OCI-LY3 (cell line): ENCODE measurements around the gene PRSS50.

Source experiments
- H2AFZ ChIP-seq: fragments of 200-600, 300-600 bp; shearing (Covaris generic); 2 replicates; pipeline ENCODE4 v1.6.0; 2014; ENCODE audit warnings: antibody characterized with exemption, low read depth, low read length
- H3K27ac ChIP-seq: fragments of 200-600, 300-600 bp; sonication (generic); 2 replicates; pipeline ENCODE4 v1.5.1; 2014; ENCODE audit warnings: mild to moderate bottlenecking, low read length, moderate library complexity, mixed read lengths
- H3K27me3 ChIP-seq: fragments of 200-600, 300-600 bp; sonication (generic); 2 replicates; pipeline ENCODE4 v1.6.1; 2014; ENCODE audit warnings: low read depth, low read length, mixed read lengths
- H3K36me3 ChIP-seq: fragments of 200-600, 300-600 bp; sonication (generic); replicated peaks from 2 replicates; pipeline ENCODE3; 2014; ENCODE audit warnings: low read depth, low read length, mixed read lengths
- H3K4me1 ChIP-seq: fragments of 300-600, 200-600 bp; sonication (generic); 2 replicates; pipeline ENCODE4 v1.6.1; 2014; ENCODE audit warnings: low read length, mixed read lengths
- H3K4me2 ChIP-seq: fragments of 200-600, 300-600 bp; sonication (generic); 2 replicates; pipeline ENCODE4 v1.6.1; 2014; ENCODE audit warnings: low read length, mixed read lengths
- H3K4me3 ChIP-seq: fragments of 300-600, 200-600 bp; sonication (generic); 2 replicates; pipeline ENCODE4 v1.5.1; 2014; ENCODE audit warnings: antibody characterized with exemption, mild to moderate bottlenecking, low read length, moderate library complexity
- H3K79me2 ChIP-seq: fragments of 300-600, 200-600 bp; shearing (Covaris generic); 2 replicates; pipeline ENCODE4 v1.6.1; 2014; ENCODE audit warnings: mild to moderate bottlenecking, low read length, mixed read lengths
- H3K9ac ChIP-seq: fragments of 300-600, 200-600 bp; shearing (Covaris generic); 2 replicates; pipeline ENCODE4 v1.6.0; 2014; ENCODE audit warnings: mild to moderate bottlenecking, low read length, moderate library complexity
- H3K9me3 ChIP-seq: fragments of 200-600, 300-600 bp; shearing (Covaris generic); 2 replicates; pipeline ENCODE4 v1.6.1; 2014; ENCODE audit warnings: low read length, mixed read lengths; ENCODE audit not compliant: insufficient read depth
- H4K20me1 ChIP-seq: fragments of 200-600, 300-600 bp; sonication (generic); 2 replicates; pipeline ENCODE4 v1.6.1; 2016; ENCODE audit warnings: low read length, mixed read lengths; ENCODE audit not compliant: insufficient read depth
- CTCF ChIP-seq: fragments of 200-600, 300-600 bp; sonication (generic); IDR thresholded peaks from 2 replicates; pipeline ENCODE4 v1.5.1; 2014; ENCODE audit warnings: antibody characterized with exemption, low read length, low read depth
- EZH2phosphoT487 ChIP-seq: fragments of 200-600 bp; shearing (Covaris generic); IDR thresholded peaks from 2 replicates; pipeline ENCODE4 v1.6.1; 2018; ENCODE audit warnings: antibody characterized with exemption, mixed run types, low read depth

The PRSS50 gene

GRCh38 chr3:46679681-46680080 is 38.0 kb downstream of the PRSS50 start:
- no peak overlapping the region for H3K4me2 ChIP-seq
- no peak overlapping the region for H3K4me3 ChIP-seq
- no peaks in the 10 kb centered on the region for H3K79me2 ChIP-seq
- no peaks in the 10 kb centered on the region for H3K9me3 ChIP-seq
- H3K4me1 ChIP-seq = no peaks in the 10 kb centered on the region
- no peak overlapping the region for H3K27ac ChIP-seq
- H4K20me1 ChIP-seq = peaks cover 3% of the 10 kb centered on the region; the same call in 1 of the 2 replicates
- no peaks in the 10 kb centered on the region for H3K27me3 ChIP-seq
- H2AFZ ChIP-seq = no peak overlapping the region
- TF ChIP-seq CTCF (no peak), EZH2phosphoT487 (no peak)
- H3K9ac ChIP-seq = no peak overlapping the region
- H3K36me3 ChIP-seq = no peaks in the 10 kb centered on the region

- no peak overlapping the region for H3K4me3 ChIP-seq
- H3K27ac ChIP-seq = no peak overlapping the region
- H3K4me2 ChIP-seq = no peak overlapping the region
- H2AFZ ChIP-seq = no peak overlapping the region
- no peaks in the 10 kb centered on the region for H3K9me3 ChIP-seq
- no peaks in the 10 kb centered on the region for H3K36me3 ChIP-seq
- H4K20me1 ChIP-seq = peaks cover 3% of the 10 kb centered on the region; the same call in 1 of the 2 replicates
- H3K9ac ChIP-seq = no peak overlapping the region
- H3K79me2 ChIP-seq = no peaks in the 10 kb centered on the region
- H3K4me1 ChIP-seq = no peaks in the 10 kb centered on the region
- TF ChIP-seq EZH2phosphoT487 = no peak
- no peak for TF ChIP-seq CTCF
- H3K27me3 ChIP-seq = no peaks in the 10 kb centered on the region
Observed at GRCh38 chr3:46678280-46678679, 39.4 kb downstream of the PRSS50 start.

- H3K4me1 ChIP-seq = no peaks in the 10 kb centered on the region
- H3K9me3 ChIP-seq = no peaks in the 10 kb centered on the region
- no peak overlapping the region for H3K4me2 ChIP-seq
- no peaks in the 10 kb centered on the region for H3K36me3 ChIP-seq
- no peak overlapping the region for H2AFZ ChIP-seq
- H3K4me3 ChIP-seq = no peak overlapping the region
- no peaks in the 10 kb centered on the region for H3K27me3 ChIP-seq
- H3K79me2 ChIP-seq = no peaks in the 10 kb centered on the region
- peaks cover 3% of the 10 kb centered on the region; the same call in 1 of the 2 replicates for H4K20me1 ChIP-seq
- H3K9ac ChIP-seq = no peak overlapping the region
- H3K27ac ChIP-seq = no peak overlapping the region
- TF ChIP-seq CTCF (no peak), EZH2phosphoT487 (no peak)
Observed at GRCh38 chr3:46677411-46677726, 40.3 kb downstream of the PRSS50 start.

GRCh38 chr3:46676601-46677410 is 40.9 kb downstream of the PRSS50 start:
- Histone ChIP-seq H2AFZ (no peak overlapping the region), H3K27me3 (no peaks in the 10 kb centered on the region), H3K9ac (no peak overlapping the region), H3K79me2 (no peaks in the 10 kb centered on the region), H3K4me3 (no peak overlapping the region), H3K4me1 (no peaks in the 10 kb centered on the region), H4K20me1 (peaks cover 3% of the 10 kb centered on the region; the same call in 1 of the 2 replicates), H3K27ac (no peak overlapping the region), H3K36me3 (no peaks in the 10 kb centered on the region), H3K9me3 (no peaks in the 10 kb centered on the region), H3K4me2 (no peak overlapping the region)
- TF ChIP-seq CTCF = no peak
- TF ChIP-seq EZH2phosphoT487 = no peak
